Body of pancreas (tissue), 4 donors: Measurements from ENCODE around the gene ANKH.

Experiments used
- POLR2A ChIP-seq, 3 donors: fragments of 450-650 bp; IDR thresholded peaks; one replicate each; pipeline ENCODE4 v1.6.1; 2016; ENCODE audit warnings: antibody characterized with exemption in 3 of 3, mild to moderate bottlenecking in 2 of 3
- TF ChIP-seq, protein P1 (sequence below), 7 experiments: fragments of 450-650 bp in 4 of 7; fragments of 200-600 bp in 3 of 7; sonication (generic) in 3 of 7; IDR thresholded peaks; one replicate each; pipeline ENCODE4 v1.5.1; 2016 to 2019; ENCODE audit warnings: antibody characterized with exemption in 7 of 7

DNA sequence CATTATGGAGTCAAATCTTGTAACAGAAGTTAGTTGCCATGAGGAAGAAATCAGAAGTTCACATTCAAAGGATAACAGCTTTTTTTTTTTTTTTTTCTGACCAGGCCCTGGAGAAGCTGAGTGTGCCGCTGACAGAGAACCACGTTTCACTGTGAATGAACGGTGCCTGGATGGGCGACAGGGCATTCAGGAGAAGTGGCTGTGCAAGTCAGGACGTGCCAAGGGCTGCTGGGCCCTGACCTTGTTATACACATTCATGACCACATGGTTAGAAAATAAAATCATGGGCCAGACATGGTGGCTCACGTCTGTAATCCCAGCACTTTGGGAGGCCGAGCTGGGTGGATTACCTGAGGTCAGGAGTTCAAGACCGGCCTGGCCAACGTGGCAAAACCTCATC lies 91.6 kb downstream of the ANKH start:
- TF ChIP-seq, protein P1, sequence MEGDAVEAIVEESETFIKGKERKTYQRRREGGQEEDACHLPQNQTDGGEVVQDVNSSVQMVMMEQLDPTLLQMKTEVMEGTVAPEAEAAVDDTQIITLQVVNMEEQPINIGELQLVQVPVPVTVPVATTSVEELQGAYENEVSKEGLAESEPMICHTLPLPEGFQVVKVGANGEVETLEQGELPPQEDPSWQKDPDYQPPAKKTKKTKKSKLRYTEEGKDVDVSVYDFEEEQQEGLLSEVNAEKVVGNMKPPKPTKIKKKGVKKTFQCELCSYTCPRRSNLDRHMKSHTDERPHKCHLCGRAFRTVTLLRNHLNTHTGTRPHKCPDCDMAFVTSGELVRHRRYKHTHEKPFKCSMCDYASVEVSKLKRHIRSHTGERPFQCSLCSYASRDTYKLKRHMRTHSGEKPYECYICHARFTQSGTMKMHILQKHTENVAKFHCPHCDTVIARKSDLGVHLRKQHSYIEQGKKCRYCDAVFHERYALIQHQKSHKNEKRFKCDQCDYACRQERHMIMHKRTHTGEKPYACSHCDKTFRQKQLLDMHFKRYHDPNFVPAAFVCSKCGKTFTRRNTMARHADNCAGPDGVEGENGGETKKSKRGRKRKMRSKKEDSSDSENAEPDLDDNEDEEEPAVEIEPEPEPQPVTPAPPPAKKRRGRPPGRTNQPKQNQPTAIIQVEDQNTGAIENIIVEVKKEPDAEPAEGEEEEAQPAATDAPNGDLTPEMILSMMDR (IDR thresholded peaks at IDR 0.05) = no peak
- TF ChIP-seq POLR2A (IDR thresholded peaks at IDR 0.05) = no peak
